Measurements from ENCODE around the gene TEX264.

GRCh38 chr3:51688206-51688600 is 17.2 kb downstream of the TEX264 start:
- TF ChIP-seq GATA2 (IDR thresholded peaks at IDR 0.05; ENCODE audit: low read depth, low read length) = no peak
- no peak for TF ChIP-seq GATA3 (IDR thresholded peaks at IDR 0.05; ENCODE audit: low read depth, low read length)

All from SH-SY5Y (cell line).